Gastroesophageal sphincter (tissue), 4 donors: ENCODE data around the gene FTCD. TPM values are rescaled to one million over a fixed set of nuclear protein-coding genes. Genes with fewer than 3 reads are reported as not detected.

Source experiments
- ATAC-seq: fragments of 150-250 bp; one replicate; pipeline ENCODE4 v1.9.1; 2016; ENCODE audit warnings: mild to moderate bottlenecking, moderate library complexity
- H3K27ac ChIP-seq, 4 donors: fragments of 200-600 bp; sonication (generic) in 3 of 4; 1 replicate in 3 of 4; 2 replicates in 1 of 4; pipeline ENCODE4 v1.5.1; 2016 to 2019
- H3K27me3 ChIP-seq: fragments of 200-600 bp; sonication (generic); one replicate; pipeline ENCODE4 v1.5.1; 2019
- H3K36me3 ChIP-seq, 2 donors: fragments of 200-600 bp; sonication (generic); one replicate each; pipeline ENCODE4 v1.5.1; 2019; ENCODE audit warnings: control low read depth in 1 of 2
- H3K4me1 ChIP-seq, 3 donors: fragments of 200-600 bp; sonication (generic); 1 replicate in 2 of 3; 2 replicates in 1 of 3; pipeline ENCODE4 v1.5.1; 2016 to 2019; ENCODE audit warnings: control low read depth in 2 of 3
- H3K4me3 ChIP-seq, 2 donors: fragments of 200-600 bp; sonication (generic); one replicate each; pipeline ENCODE4 v1.5.1; 2019; ENCODE audit warnings: mild to moderate bottlenecking in 1 of 2, moderate library complexity in 1 of 2
- H3K9me3 ChIP-seq, 3 donors: fragments of 200-600 bp; sonication (generic); one replicate each; pipeline ENCODE4 v1.5.1; 2017 to 2019; ENCODE audit warnings: control low read depth in 2 of 3
- CTCF ChIP-seq, 4 experiments: fragments of 200-600 bp in 2 of 4; fragments of 450-650 bp in 2 of 4; sonication (generic) in 1 of 4; IDR thresholded peaks; one replicate each; pipeline ENCODE4 v1.5.1; 2017 to 2019; ENCODE audit warnings: antibody characterized with exemption in 4 of 4, mild to moderate bottlenecking in 2 of 4, moderate library complexity in 2 of 4
- EP300 ChIP-seq: sonication (generic); formaldehyde crosslinking; IDR thresholded peaks from one replicate; pipeline ENCODE4 v1.6.1; 2017; ENCODE audit warnings: antibody characterized with exemption, mild to moderate bottlenecking
- POLR2A ChIP-seq, 2 donors: fragments of 450-650 bp; IDR thresholded peaks; one replicate each; pipeline ENCODE4 v1.6.1; 2017; ENCODE audit warnings: antibody characterized with exemption in 2 of 2, mild to moderate bottlenecking in 2 of 2, moderate library complexity in 1 of 2
- POLR2AphosphoS5 ChIP-seq: sonication (generic); formaldehyde crosslinking; IDR thresholded peaks from one replicate; pipeline ENCODE4 v1.6.1; 2017; ENCODE audit warnings: antibody characterized with exemption
- WGBS, 2 donors: methylation state at CpG; one replicate each; pipeline ENCODE4 v1.1.5; 2018; ENCODE audit warnings: low coverage in 1 of 2; 5-methylcytosine and 5-hydroxymethylcytosine counted together
- total RNA-seq, 4 donors: library from RNA; depleted of rRNA; stranded (reverse); fragments of >200 nt; gene quantifications; one replicate each; pipeline ENCODE4 v1.1.0, GENCODE V29; 2016

FTCD gene
- total RNA-seq, 4 donors from 2014 or later = 0.31 to 1.5 TPM; not detected in 2

- Histone ChIP-seq H3K4me3 (no peak overlapping the region), H3K27me3 (no peaks in the 10 kb centered on the region), H3K4me1 (peaks cover 0 to 1% (median 0%) of the 10 kb centered on the region in 3 donors), H3K9me3 (no peaks in the 10 kb centered on the region), H3K27ac (peak overlapping the region in 3 of 4 donors; percentile 56 to 63 (median 58)), H3K36me3 (peaks cover 0 to 100% of the 10 kb centered on the region in 2 donors)
- no peak for ATAC-seq
- TF ChIP-seq POLR2AphosphoS5 (no peak), CTCF (IDR thresholded peaks at IDR 0.05) (no peak), POLR2A (IDR thresholded peaks at IDR 0.05) (no peak), EP300 (no peak)
- no CpG with 5 or more reads among the region's 12 CpGs for WGBS, 2 donors
Measured at GRCh38 chr21:46122237-46122671, 33.1 kb downstream of the FTCD start.

GRCh38 chr21:46121286-46122221, 33.8 kb downstream of the FTCD start:
- H3K27ac ChIP-seq = peak overlapping the region in 3 of 4 donors; percentile 56 to 63 (median 58)
- no peak overlapping the region for H3K4me3 ChIP-seq
- no peaks in the 10 kb centered on the region for H3K27me3 ChIP-seq
- peaks cover 0 to 100% of the 10 kb centered on the region in 2 donors for H3K36me3 ChIP-seq
- ATAC-seq = no peak
- TF ChIP-seq CTCF (IDR thresholded peaks at IDR 0.05) (no peak), EP300 (no peak)
- H3K9me3 ChIP-seq = no peaks in the 10 kb centered on the region
- no peaks in the 10 kb centered on the region for H3K4me1 ChIP-seq
- WGBS, 2 donors = no CpG with 5 or more reads among the region's 29 CpGs

DNA sequence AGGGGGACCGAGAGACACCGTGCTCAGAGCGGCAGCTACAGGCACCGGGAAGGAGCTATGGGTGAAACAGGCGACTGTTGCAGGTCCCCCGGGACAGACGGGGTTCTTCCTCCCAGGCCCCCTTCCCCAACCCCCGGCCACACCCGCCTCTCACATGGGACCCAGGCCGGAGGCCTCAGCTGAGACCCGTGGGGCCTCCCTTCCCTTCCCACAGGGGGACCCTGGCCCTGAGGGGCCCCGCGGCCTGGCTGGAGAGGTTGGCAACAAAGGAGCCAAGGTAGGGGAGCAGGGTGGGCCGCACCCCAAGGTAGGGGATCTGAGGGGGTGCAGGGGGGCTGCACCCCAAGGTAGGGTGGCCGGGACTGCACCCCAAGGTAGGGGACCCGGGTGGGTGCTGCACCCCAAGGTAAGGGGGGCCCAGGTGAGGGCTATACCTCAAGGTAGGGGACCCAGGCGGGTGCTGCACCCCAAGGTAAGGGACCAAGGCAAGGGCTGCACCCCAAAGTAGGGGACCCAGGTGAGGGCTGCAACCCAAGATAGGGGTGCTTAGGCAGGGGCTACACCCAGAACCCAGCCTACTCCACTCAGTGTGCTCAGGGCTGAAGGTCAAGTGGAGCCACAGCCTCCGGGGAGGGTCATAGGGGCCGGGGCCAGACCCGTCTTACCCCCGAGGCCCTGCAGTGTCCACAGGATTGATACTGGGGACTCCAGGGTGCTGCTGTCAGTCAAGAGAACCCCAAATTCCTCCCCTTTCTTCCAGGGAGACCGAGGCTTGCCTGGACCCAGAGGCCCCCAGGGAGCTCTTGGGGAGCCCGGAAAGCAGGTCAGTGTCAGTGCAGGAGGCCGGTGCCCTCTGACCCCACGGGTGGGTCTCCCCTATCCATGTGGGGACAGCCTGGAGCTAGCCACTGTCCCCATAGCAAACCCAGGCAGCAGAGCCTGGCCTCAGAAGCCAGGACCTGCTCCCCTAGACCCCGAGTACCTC, 34.8 kb downstream of the FTCD start:
- peak overlapping the region in 3 of 4 donors; percentile 56 to 63 (median 58) for H3K27ac ChIP-seq
- TF ChIP-seq EP300 (no peak), POLR2AphosphoS5 (no peak), CTCF (IDR thresholded peaks at IDR 0.05) (no peak), POLR2A (IDR thresholded peaks at IDR 0.05) (no peak)

GRCh38 chr21:46119637-46120271, 35.6 kb downstream of the FTCD start:
- Histone ChIP-seq H3K4me3 (no peak overlapping the region), H3K27ac (peak overlapping the region in 3 of 4 donors; percentile 32 to 63 (median 58))
- no peak for TF ChIP-seq CTCF (IDR thresholded peaks at IDR 0.05)
- TF ChIP-seq POLR2AphosphoS5 = no peak
- TF ChIP-seq EP300 = no peak
- no peak for TF ChIP-seq POLR2A (IDR thresholded peaks at IDR 0.05)

More for the DNA sequence above, 34.8 kb downstream of the FTCD start:
- Histone ChIP-seq H3K9me3 (no peaks in the 10 kb centered on the region), H3K4me1 (no peaks in the 10 kb centered on the region), H3K27me3 (no peaks in the 10 kb centered on the region), H3K4me3 (no peak overlapping the region), H3K36me3 (peaks cover 0 to 100% of the 10 kb centered on the region in 2 donors)
- WGBS, 2 donors = 100% methylated on average over 1 of the region's 26 CpGs; no CpG with 5 or more reads in 1 of the 2 donors
- no peak for ATAC-seq

More at GRCh38 chr21:46119637-46120271, 35.6 kb downstream of the FTCD start:
- Histone ChIP-seq H3K27me3 (no peaks in the 10 kb centered on the region), H3K9me3 (peaks cover 0 to 5% (median 0%) of the 10 kb centered on the region in 3 donors), H3K4me1 (no peaks in the 10 kb centered on the region), H3K36me3 (peaks cover 0 to 100% of the 10 kb centered on the region in 2 donors)
- no peak for ATAC-seq
- 60% methylated on average over 1 of the region's 14 CpGs; no CpG with 5 or more reads in 1 of the 2 donors for WGBS, 2 donors
